SIG-M5 (cell line): ENCODE data around the gene SLC25A10.
"Not testable (repeated sequence)": the region's sequence is repeated elsewhere in the genome, so short reads cannot be mapped to it uniquely, and the experiment has no call there.

Experiments used
- DNase-seq: peaks from one replicate; lab custom pipeline; 2025; lab: John Stamatoyannopoulos, UW

SLC25A10 gene

GRCh38 chr17:81711814-81712467 is at the start of gene SLC25A10:
Gene SLC25A10 (plus strand): TSS chr17:81712284. CDS start chr17:81712427, 143 bp downstream.
- DNase-seq = no peak

- no peak for DNase-seq
Observed at GRCh38 chr17:81664051-81664470, 48.0 kb upstream of the SLC25A10 start.

- DNase-seq = no peak
Observed at GRCh38 chr17:81665205-81666091, 46.6 kb upstream of the SLC25A10 start.

GRCh38 chr17:81666092-81666341 is 46.1 kb upstream of the SLC25A10 start:
- no peak for DNase-seq

GRCh38 chr17:81666342-81667191 is 45.5 kb upstream of the SLC25A10 start, which contains the start of the genes CCDC137 and OXLD1:
Gene CCDC137 (plus strand): TSS chr17:81666737. CDS start chr17:81666767, 30 bp downstream.
Gene OXLD1 (minus strand): TSS chr17:81666605. CDS start chr17:81666577, 28 bp downstream.
- peak; percentile 60 for DNase-seq

GRCh38 chr17:81667754-81668153 is 44.3 kb upstream of the SLC25A10 start:
- DNase-seq = peak; percentile 31

- DNase-seq = no peak
Observed at GRCh38 chr17:81672504-81672903, 39.6 kb upstream of the SLC25A10 start.

- DNase-seq = no peak
Observed at GRCh38 chr17:81672954-81673353, 39.1 kb upstream of the SLC25A10 start.

GRCh38 chr17:81673561-81674258 is 38.4 kb upstream of the SLC25A10 start:
- DNase-seq = no peak

- not testable (repeated sequence) for DNase-seq
Observed at GRCh38 chr17:81675515-81676221, 36.4 kb upstream of the SLC25A10 start.

GRCh38 chr17:81676906-81677305 is 35.2 kb upstream of the SLC25A10 start:
- no peak for DNase-seq

GRCh38 chr17:81680150-81680549 is 31.9 kb upstream of the SLC25A10 start:
- DNase-seq = no peak

GRCh38 chr17:81681672-81682071 is 30.4 kb upstream of the SLC25A10 start:
- no peak for DNase-seq

- DNase-seq = no peak
Observed at GRCh38 chr17:81682565-81683207, 29.4 kb upstream of the SLC25A10 start.

GRCh38 chr17:81683208-81683583 is 28.9 kb upstream of the SLC25A10 start:
- DNase-seq = no peak

- DNase-seq = peak; percentile 94
Observed at GRCh38 chr17:81683584-81684441, 28.3 kb upstream of the SLC25A10 start, which contains the start of the genes ARL16 and HGS. Gene ARL16 (minus strand): TSS chr17:81683797. CDS start chr17:81683753, 44 bp downstream. Gene HGS (plus strand): TSS chr17:81684011. CDS start chr17:81684067, 56 bp downstream.

GRCh38 chr17:81684442-81684911 is 27.6 kb upstream of the SLC25A10 start:
- no peak for DNase-seq

GRCh38 chr17:81685108-81685507 is 27.0 kb upstream of the SLC25A10 start:
- no peak for DNase-seq

- no peak for DNase-seq
Observed at GRCh38 chr17:81686614-81687013, 25.5 kb upstream of the SLC25A10 start.
